ENCODE measurements around the gene CHEK1.

DNA sequence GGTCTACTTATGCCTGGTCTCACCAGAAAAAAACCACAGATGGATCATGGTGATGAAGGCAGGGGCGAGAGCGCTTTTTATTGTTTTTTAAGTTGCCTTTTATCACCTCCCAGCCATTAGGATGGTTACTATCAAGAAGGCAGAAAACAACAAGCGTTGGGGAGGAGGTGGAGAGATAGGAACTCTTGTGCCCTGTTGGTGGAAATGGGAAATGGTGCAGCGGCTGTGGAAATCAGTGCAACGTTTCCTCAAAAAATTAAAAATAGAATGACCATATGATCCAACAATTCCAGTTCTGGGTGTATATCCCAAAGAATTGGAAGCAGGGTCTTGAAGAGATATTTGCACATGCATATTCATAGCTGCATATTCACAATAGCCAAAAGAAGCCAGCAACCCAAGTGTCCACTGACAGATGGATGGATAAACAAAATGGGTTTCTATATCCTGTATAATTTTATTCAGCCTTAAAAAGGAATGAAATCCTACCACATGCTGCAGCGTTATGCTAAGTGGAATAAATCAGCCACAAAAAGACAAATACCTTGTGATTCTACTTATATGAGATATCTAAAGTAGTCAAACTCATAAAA is 76.2 kb downstream of the CHEK1 start:
- TF ChIP-seq POLR2AphosphoS5 (IDR thresholded peaks at IDR 0.05; ENCODE audit: low read depth, low read length) (no peak), REST (IDR thresholded peaks at IDR 0.05; ENCODE audit: insufficient read depth in 1 of 2, low read depth in 2 of 2, low read length in 2 of 2) (no peak), SIN3A (IDR thresholded peaks at IDR 0.05; ENCODE audit: borderline replicate concordance, insufficient read depth, low read length) (no peak), TAF1 (IDR thresholded peaks at IDR 0.05; ENCODE audit: borderline replicate concordance, insufficient read depth, low read length) (no peak)
